Measurements from ENCODE around the gene TMC2. TPM values are rescaled to one million over a fixed set of nuclear protein-coding genes. Genes with fewer than 3 reads are reported as not detected.

Gene TMC2, protein sequence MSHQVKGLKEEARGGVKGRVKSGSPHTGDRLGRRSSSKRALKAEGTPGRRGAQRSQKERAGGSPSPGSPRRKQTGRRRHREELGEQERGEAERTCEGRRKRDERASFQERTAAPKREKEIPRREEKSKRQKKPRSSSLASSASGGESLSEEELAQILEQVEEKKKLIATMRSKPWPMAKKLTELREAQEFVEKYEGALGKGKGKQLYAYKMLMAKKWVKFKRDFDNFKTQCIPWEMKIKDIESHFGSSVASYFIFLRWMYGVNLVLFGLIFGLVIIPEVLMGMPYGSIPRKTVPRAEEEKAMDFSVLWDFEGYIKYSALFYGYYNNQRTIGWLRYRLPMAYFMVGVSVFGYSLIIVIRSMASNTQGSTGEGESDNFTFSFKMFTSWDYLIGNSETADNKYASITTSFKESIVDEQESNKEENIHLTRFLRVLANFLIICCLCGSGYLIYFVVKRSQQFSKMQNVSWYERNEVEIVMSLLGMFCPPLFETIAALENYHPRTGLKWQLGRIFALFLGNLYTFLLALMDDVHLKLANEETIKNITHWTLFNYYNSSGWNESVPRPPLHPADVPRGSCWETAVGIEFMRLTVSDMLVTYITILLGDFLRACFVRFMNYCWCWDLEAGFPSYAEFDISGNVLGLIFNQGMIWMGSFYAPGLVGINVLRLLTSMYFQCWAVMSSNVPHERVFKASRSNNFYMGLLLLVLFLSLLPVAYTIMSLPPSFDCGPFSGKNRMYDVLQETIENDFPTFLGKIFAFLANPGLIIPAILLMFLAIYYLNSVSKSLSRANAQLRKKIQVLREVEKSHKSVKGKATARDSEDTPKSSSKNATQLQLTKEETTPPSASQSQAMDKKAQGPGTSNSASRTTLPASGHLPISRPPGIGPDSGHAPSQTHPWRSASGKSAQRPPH
- total RNA-seq (2022; extraction: Qiagen RNA extraction) = 0.02 TPM in 1 of 5 replicates, not detected in the others

DNA sequence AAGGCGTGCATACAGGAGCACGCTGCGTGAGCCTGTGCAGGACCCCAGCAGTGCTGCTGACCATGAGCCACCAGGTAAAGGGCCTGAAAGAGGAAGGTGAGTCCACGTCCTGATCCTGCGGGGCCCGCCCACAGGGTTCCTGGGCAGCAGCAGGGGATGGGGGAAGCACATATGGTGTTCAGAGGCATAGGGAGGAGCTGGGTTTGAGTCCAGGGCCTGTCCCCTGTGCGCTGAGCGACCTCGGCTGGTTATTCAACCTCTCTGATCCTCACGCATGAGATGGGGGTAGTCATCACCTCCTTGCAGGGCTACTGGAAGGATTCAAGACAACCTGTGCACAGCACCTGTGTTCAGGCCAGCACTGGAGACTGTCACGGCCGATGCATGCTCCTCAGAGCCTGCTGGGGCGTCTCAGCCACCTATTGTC is at the start of gene TMC2:
TMC2 (plus strand) TSS at position 14 of the 427 bp plus-strand sequence; CDS start at position 63, 49 bp downstream.

DNA sequence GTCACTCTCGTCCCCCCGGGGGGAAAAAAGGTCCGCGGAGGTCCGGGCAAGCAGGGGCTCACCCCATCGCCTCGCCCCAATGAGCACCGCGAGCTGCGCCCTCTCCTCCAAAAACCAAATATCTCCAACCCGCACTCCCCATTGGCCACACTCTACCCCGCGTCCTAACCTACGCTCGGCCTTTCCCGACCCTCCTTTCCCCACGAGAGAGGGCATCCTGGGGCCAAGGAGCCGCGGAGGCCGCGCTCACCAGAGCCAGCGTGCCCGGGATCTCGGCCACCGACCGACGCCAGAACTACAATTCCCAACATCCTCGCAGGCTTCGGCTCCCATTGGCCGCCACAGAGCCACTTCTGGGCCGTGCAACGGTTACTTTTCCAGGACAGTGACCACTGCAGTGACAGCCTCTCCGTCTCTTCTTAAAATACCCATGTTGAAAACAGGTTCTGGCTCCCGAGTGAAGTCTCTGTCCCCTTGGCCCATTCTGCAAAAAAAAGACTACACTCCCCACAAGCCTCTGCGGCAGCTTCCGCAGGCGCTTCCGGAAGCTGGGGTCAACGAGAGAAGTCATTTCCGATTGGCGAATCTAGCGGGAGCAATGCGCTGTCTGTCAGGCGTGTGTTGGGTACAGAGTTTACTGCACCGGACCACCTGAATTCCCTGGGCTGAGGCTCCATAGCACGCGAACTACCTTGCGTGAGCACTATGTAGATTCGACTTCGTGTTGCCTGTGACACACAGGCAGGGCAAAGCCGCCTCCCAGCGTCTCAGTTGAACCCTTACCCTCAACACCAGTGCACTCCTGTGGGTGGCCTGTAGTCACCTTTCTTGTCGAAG is 27.5 kb upstream of the TMC2 start, which contains the start of gene ZNF343:
ZNF343 (minus strand) TSS at position 285 of the 837 bp plus-strand sequence. CDS start 15,020 bp downstream, outside the sequence.

GRCh38 chr20:2651772-2652723 is 115.7 kb downstream of the TMC2 start, which contains the start of gene NOP56:
TSS of gene NOP56 (plus strand) at chr20:2652632. CDS start at chr20:2652661, 29 bp downstream.

DNA sequence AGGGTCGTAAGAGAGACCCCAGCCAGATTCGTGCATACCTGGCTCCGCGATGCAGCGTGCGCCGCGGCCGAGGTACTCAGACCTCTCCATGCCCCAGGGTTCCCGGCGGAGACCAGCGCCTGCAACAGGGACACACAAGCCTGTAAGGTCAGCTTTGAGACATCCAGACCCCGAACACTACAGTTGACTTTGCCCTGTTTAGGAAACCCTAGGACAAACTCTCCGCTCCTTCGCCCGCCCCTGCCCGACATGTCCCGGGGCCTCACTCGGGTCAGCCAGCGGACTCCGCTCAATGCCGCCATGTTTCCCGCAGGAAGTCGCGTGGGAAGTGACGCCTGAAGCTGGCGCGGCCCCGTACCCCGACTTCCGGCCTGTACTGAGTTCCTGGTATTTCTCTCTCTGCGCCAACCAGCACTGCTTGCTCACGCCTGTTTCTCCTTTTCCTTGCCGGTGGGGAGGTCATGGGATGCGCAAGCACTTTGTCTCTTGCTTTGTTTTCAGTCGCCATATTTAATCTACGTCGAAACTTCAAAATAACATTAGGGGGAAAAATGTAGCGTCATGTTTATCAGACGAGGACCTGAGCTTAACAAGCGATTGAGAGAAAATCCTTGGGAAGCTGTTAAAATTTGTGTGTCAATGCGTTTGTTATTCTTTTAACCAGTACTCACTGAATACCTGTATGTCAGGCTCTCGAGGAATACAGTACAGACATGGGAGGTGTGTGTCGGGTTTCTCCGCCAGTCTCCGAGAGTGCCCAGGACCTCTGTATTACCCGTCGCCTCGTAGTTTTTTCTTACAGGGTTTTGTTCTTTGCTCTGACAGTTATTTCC is 127.7 kb downstream of the TMC2 start, which contains the start of gene IDH3B:
IDH3B (minus strand) TSS at position 330 of the 833 bp plus-strand sequence; CDS start at position 302, 28 bp downstream.

Other genes with a start within 250 kb of the TMC2 start
- gene TGM3, start 240.6 kb upstream of the TMC2 start, total RNA-seq (2022; extraction: Qiagen RNA extraction) = 0.05 to 0.12 TPM (median 0.07 TPM) in 3 of 5 replicates, not detected in the others
- gene TGM6, start 155.7 kb upstream of the TMC2 start, total RNA-seq (2022; extraction: Qiagen RNA extraction) = not detected in 5 replicates
- 877 to 969 TPM (median 896 TPM) in 5 replicates for gene SNRPB, start 65.8 kb upstream of the TMC2 start, total RNA-seq (2022; extraction: Qiagen RNA extraction)
- 12.8 to 16.5 TPM (median 14.3 TPM) in 5 replicates for gene ZNF343, start 27.7 kb upstream of the TMC2 start, total RNA-seq (2022; extraction: Qiagen RNA extraction)
- 545 to 622 TPM (median 573 TPM) in 5 replicates for gene NOP56, start 116.1 kb downstream of the TMC2 start, total RNA-seq (2022; extraction: Qiagen RNA extraction)
- gene IDH3B, start 127.6 kb downstream of the TMC2 start, total RNA-seq (2022; extraction: Qiagen RNA extraction) = 121 to 137 TPM (median 133 TPM) in 5 replicates
- 2.0 to 3.0 TPM (median 2.3 TPM) in 5 replicates for gene EBF4, start 156.2 kb downstream of the TMC2 start, total RNA-seq (2022; extraction: Qiagen RNA extraction)